LNCaP clone FGC (cell line): Measurements from ENCODE around the gene ZNF174.

ENCODE experiments used
- DNase-seq: peaks from one replicate; pipeline ENCODE4 v3.0.0-alpha.2; 2011; ENCODE audit warnings: low read depth
- H3K4me3 ChIP-seq: 2 replicates; pipeline ENCODE4 v1.5.1; 2011; ENCODE audit warnings: mild to moderate bottlenecking, low read depth, low read length, control low read depth
- CTCF ChIP-seq: IDR thresholded peaks from 2 replicates; pipeline ENCODE4 v1.5.1; 2012; ENCODE audit warnings: mild to moderate bottlenecking; ENCODE audit not compliant: control insufficient read depth, insufficient read depth; ENCODE audit errors: extremely low read depth

The ZNF174 gene

GRCh38 chr16:3364774-3365427, 36.1 kb upstream of the ZNF174 start:
- no peak for TF ChIP-seq CTCF
- no peak for DNase-seq
- peak overlapping the region; percentile 16 for H3K4me3 ChIP-seq

GRCh38 chr16:3369073-3369472, 31.9 kb upstream of the ZNF174 start:
- no peak for TF ChIP-seq CTCF
- H3K4me3 ChIP-seq: no peak overlapping the region
- DNase-seq: no peak

GRCh38 chr16:3375680-3376079, 25.3 kb upstream of the ZNF174 start:
- no peak for DNase-seq
- no peak for TF ChIP-seq CTCF
- H3K4me3 ChIP-seq: no peak overlapping the region

- TF ChIP-seq CTCF: no peak
- H3K4me3 ChIP-seq: no peak overlapping the region
- DNase-seq: no peak
Observed at GRCh38 chr16:3377917-3378316, 23.1 kb upstream of the ZNF174 start.

GRCh38 chr16:3383045-3383448, 18.0 kb upstream of the ZNF174 start:
- TF ChIP-seq CTCF: no peak
- no peak overlapping the region for H3K4me3 ChIP-seq
- no peak for DNase-seq

- no peak overlapping the region for H3K4me3 ChIP-seq
- DNase-seq: no peak
- no peak for TF ChIP-seq CTCF
Observed at GRCh38 chr16:3388325-3388724, 12.7 kb upstream of the ZNF174 start.
